ENCODE results near the gene KLK8. TPM values are rescaled to one million over a fixed set of nuclear protein-coding genes. Genes with fewer than 3 reads are reported as not detected.

Gene KLK8
- polyA plus RNA-seq, 3 donors: not detected

DNA sequence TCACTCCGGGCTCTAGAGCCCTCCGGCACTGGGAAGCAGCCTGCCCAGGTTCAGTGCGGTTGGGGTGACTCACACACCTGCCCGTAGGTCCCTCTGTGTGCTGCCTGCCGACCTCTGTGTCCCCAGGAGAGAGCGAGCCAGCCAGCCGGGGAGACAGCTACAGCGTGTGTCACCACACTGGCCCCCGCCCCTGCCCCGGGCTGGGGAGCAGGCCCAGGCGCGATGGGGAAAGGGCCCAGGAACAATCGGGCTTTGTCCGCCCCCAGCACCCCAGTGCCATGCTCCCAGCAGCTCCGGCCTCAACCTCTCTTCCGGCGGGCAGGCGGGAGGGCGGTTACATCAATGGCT, 32.0 kb downstream of the KLK8 start, which contains the start of gene KLK6:
Gene KLK6 (minus strand): TSS at position 179 of the 348 bp plus-strand sequence. CDS start 1,487 bp downstream, outside the sequence.
- TF ChIP-seq, protein P1, sequence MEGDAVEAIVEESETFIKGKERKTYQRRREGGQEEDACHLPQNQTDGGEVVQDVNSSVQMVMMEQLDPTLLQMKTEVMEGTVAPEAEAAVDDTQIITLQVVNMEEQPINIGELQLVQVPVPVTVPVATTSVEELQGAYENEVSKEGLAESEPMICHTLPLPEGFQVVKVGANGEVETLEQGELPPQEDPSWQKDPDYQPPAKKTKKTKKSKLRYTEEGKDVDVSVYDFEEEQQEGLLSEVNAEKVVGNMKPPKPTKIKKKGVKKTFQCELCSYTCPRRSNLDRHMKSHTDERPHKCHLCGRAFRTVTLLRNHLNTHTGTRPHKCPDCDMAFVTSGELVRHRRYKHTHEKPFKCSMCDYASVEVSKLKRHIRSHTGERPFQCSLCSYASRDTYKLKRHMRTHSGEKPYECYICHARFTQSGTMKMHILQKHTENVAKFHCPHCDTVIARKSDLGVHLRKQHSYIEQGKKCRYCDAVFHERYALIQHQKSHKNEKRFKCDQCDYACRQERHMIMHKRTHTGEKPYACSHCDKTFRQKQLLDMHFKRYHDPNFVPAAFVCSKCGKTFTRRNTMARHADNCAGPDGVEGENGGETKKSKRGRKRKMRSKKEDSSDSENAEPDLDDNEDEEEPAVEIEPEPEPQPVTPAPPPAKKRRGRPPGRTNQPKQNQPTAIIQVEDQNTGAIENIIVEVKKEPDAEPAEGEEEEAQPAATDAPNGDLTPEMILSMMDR (IDR thresholded peaks at IDR 0.05): no peak
- Histone ChIP-seq H3K27me3 (ENCODE audit: control insufficient read depth in 2 of 2, insufficient read depth in 2 of 2, low read length in 2 of 2) (no peaks in the 10 kb centered on the region), H4K20me1 (ENCODE audit: insufficient read depth, low read length) (no peaks in the 10 kb centered on the region), H3K79me2 (ENCODE audit: insufficient read depth, low read length) (no peaks in the 10 kb centered on the region), H3K4me2 (replicated peaks; ENCODE audit: extremely low read depth, low read length, poor library complexity, severe bottlenecking) (no peak within 1 kb of the TSS), H2AFZ (ENCODE audit: insufficient read depth, low read depth, low read length, poor library complexity, severe bottlenecking) (no peak within 1 kb of the TSS), H3K4me1 (ENCODE audit: control insufficient read depth in 1 of 2, insufficient read depth in 2 of 2, low read length in 2 of 2) (no peaks in the 10 kb centered on the region), H3K9ac (ENCODE audit: insufficient read depth, low read length, poor library complexity, severe bottlenecking) (no peak within 1 kb of the TSS), H3K4me3 (replicated peaks in 1 of 3; ENCODE audit: low read depth in 2 of 3, low read length in 3 of 3) (no peak within 1 kb of the TSS), H3K9me3 (replicated peaks in 1 of 2; ENCODE audit: control insufficient read depth in 1 of 2, insufficient read depth in 1 of 2, low read length in 2 of 2) (no peaks in the 10 kb centered on the region), H3K27ac (ENCODE audit: low read depth in 1 of 2, low read length in 2 of 2) (no peak within 1 kb of the TSS), H3K36me3 (replicated peaks in 1 of 2; ENCODE audit: control insufficient read depth in 1 of 2, insufficient read depth in 2 of 2, low read length in 2 of 2) (no peaks in the 10 kb centered on the region)
- Mint-ChIP-seq H3K4me3 (no peak within 1 kb of the TSS), H3K27me3 (ENCODE audit: low read depth in 3 of 3) (peaks cover 8 to 19% (median 14%) of the 10 kb centered on the region in 3 donors), H3K27ac (peak within 1 kb of the TSS in 1 of 7 donors; percentile 41), H3K36me3 (no peaks in the 10 kb centered on the region), H3K9me3 (no peaks in the 10 kb centered on the region), H3K4me1 (no peaks in the 10 kb centered on the region)
- intact Hi-C loops (cut with micrococcal nuclease): no loop called here
- DNase-seq: no peak
- WGBS (ENCODE audit: insufficient coverage): 84% methylated on average over 18 of the region's 19 CpGs

DNA sequence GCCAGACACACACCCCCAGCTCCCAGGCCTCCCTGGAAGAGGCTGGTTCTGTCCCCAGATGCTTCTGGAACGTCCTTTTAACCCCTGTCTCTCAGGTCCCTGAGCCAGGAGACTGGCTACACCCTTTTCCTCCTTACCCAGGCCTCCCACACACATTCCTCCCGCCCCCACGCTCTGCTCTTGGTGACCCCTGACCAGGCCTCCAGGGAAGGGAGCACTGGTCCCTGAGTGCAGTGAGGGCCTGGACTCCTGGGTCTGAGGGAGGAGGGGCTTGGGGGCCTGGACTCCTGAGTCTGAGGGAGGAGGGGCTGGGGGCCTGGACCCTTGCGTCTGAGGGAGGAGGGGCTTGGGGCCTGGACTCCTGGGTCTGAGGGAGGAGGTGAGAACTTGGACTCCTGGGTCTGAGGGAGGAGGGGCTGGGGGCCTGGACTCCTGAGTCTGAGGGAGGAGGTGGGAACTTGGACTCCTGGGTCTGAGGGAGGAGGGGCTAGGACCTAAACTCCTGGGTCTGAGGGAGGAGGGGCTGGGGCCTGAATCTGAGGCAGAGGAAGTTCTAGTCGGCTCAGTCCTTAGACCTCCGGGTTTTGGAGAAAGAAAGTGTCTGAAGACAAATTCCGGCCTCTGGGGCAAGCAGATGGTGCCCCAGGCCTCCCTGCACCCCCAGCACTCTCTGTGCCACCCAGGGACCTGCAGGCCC, 32.5 kb downstream of the KLK8 start:
- Histone ChIP-seq H3K9ac (ENCODE audit: insufficient read depth, low read length, poor library complexity, severe bottlenecking) (no peak overlapping the region), H2AFZ (ENCODE audit: insufficient read depth, low read depth, low read length, poor library complexity, severe bottlenecking) (no peak overlapping the region), H3K27ac (ENCODE audit: low read depth in 1 of 2, low read length in 2 of 2) (no peak overlapping the region), H3K4me1 (ENCODE audit: control insufficient read depth in 1 of 2, insufficient read depth in 2 of 2, low read length in 2 of 2) (no peaks in the 10 kb centered on the region), H3K79me2 (ENCODE audit: insufficient read depth, low read length) (no peaks in the 10 kb centered on the region), H4K20me1 (ENCODE audit: insufficient read depth, low read length) (no peaks in the 10 kb centered on the region), H3K36me3 (replicated peaks in 1 of 2; ENCODE audit: control insufficient read depth in 1 of 2, insufficient read depth in 2 of 2, low read length in 2 of 2) (no peaks in the 10 kb centered on the region), H3K27me3 (ENCODE audit: control insufficient read depth in 2 of 2, insufficient read depth in 2 of 2, low read length in 2 of 2) (no peaks in the 10 kb centered on the region), H3K4me3 (replicated peaks in 1 of 3; ENCODE audit: low read depth in 2 of 3, low read length in 3 of 3) (no peak overlapping the region), H3K4me2 (replicated peaks; ENCODE audit: extremely low read depth, low read length, poor library complexity, severe bottlenecking) (no peak overlapping the region), H3K9me3 (replicated peaks in 1 of 2; ENCODE audit: control insufficient read depth in 1 of 2, insufficient read depth in 1 of 2, low read length in 2 of 2) (no peaks in the 10 kb centered on the region)
- no peaks in the 10 kb centered on the region for H3K36me3 Mint-ChIP-seq
- H3K9me3 Mint-ChIP-seq: peaks cover 0 to 2% (median 0%) of the 10 kb centered on the region in 7 donors
- WGBS (ENCODE audit: insufficient coverage): 35% methylated on average over 2 of the region's 7 CpGs
- H3K27ac Mint-ChIP-seq: no peak overlapping the region
- DNase-seq: no peak
- no peak overlapping the region for H3K4me3 Mint-ChIP-seq
- intact Hi-C loops (cut with micrococcal nuclease): no loop called here
- H3K27me3 Mint-ChIP-seq (ENCODE audit: low read depth in 3 of 3): peaks cover 8 to 19% (median 15%) of the 10 kb centered on the region in 3 donors
- TF ChIP-seq, protein P1 (IDR thresholded peaks at IDR 0.05): no peak
- H3K4me1 Mint-ChIP-seq: no peaks in the 10 kb centered on the region
